Lower lobe of right lung (tissue), 2 donors: Measurements from ENCODE around the gene C11orf42. TPM values are rescaled to one million over a fixed set of nuclear protein-coding genes. Genes with fewer than 3 reads are reported as not detected.

Source experiments
- ATAC-seq, 2 donors: fragments of 200-7000 bp; cut with Tn5 transposase; one replicate each; pipeline ENCODE4 v1.9.1; 2020 to 2022; ENCODE audit warnings: mild to moderate bottlenecking in 2 of 2, moderate library complexity in 2 of 2
- DNase-seq: peaks from one replicate; pipeline ENCODE4 v3.0.0-alpha.2; 2020
- H3K27ac ChIP-seq: fragments of 200-600 bp; one replicate; pipeline ENCODE4 v1.8.0; 2022
- H3K27me3 ChIP-seq: fragments of 200-600 bp; one replicate; pipeline ENCODE4 v1.8.0; 2022; ENCODE audit warnings: low read depth
- H3K36me3 ChIP-seq: fragments of 200-600 bp; one replicate; pipeline ENCODE4 v1.8.0; 2022; ENCODE audit warnings: mild to moderate bottlenecking
- H3K4me1 ChIP-seq: fragments of 200-600 bp; one replicate; pipeline ENCODE4 v1.8.0; 2022
- H3K4me3 ChIP-seq: fragments of 200-600 bp; one replicate; pipeline ENCODE4 v1.8.0; 2022; ENCODE audit warnings: mild to moderate bottlenecking
- H3K9me3 ChIP-seq: fragments of 200-600 bp; one replicate; pipeline ENCODE4 v1.8.0; 2022
- intact Hi-C: fragments of 100-400 bp; cut with DNase I; formaldehyde crosslinking; loops from one replicate; pipeline ENCODE4 v1.11.0; 2022
- total RNA-seq: library from RNA; stranded (reverse); fragmentation: NEBNext Ultra II Directional; extraction: Animal tissue kit (Norgen Biotek cat#: 25700); gene quantifications from one replicate; pipeline ENCODE4 v1.2.1, GENCODE V29; 2021
- TF ChIP-seq, protein P1 (sequence below): fragments of 200-600 bp; IDR thresholded peaks from one replicate; pipeline ENCODE4 v1.8.0; 2022; ENCODE audit warnings: antibody characterized with exemption, mild to moderate bottlenecking
- donor health status: DM: no; HTN: yes; CAD: no; lungs with severe emphysema.

C11orf42 gene
- total RNA-seq, 1 donor from 2014 or later, result not detected

DNA sequence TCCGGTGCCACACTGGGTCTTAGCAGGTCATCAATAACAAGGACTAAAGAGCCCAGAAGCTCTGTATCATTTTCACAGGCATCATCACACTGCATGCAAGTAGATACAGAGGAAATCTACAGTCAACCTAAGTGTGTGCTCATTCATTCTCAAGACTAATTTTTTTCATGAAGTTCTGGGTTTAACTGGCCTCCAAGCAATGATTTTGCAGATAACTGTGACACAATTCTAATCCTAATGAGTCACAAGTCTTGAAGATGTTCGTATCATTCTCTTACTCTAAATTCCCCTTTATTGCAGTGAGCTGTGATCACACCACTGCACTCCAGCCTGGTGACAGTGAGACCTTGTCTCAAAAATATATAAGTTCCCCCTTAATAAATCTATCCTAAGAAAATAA lies 3.9 kb upstream of the C11orf42 start:
- DNase-seq (no peak), ATAC-seq (peak; percentile 20 to 43)
- peak overlapping the region; percentile 65 for H3K27ac ChIP-seq

DNA sequence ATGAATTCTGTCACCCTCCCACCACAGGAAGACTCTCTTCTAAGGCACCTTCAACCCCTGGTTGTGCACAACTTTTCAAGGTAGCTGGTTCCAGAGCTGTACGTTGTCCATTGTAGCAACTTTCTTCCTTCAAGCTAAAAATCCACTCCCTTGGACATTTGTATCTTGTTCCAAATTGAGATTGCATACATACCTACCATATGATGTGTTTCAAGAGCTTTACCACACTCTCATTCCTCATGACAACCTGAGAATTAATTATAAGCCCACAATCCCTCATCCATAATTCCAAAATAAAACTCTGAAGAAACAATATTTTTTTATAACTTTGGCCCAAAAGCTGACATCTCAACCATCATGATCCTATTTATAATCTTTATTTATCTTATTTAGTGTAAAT lies 3.3 kb upstream of the C11orf42 start:
- no peaks in the 10 kb centered on the region for H3K9me3 ChIP-seq
- peaks cover 12% of the 10 kb centered on the region for H3K36me3 ChIP-seq
- no peak for ATAC-seq
- no peaks in the 10 kb centered on the region for H3K27me3 ChIP-seq
- TF ChIP-seq, protein P1, sequence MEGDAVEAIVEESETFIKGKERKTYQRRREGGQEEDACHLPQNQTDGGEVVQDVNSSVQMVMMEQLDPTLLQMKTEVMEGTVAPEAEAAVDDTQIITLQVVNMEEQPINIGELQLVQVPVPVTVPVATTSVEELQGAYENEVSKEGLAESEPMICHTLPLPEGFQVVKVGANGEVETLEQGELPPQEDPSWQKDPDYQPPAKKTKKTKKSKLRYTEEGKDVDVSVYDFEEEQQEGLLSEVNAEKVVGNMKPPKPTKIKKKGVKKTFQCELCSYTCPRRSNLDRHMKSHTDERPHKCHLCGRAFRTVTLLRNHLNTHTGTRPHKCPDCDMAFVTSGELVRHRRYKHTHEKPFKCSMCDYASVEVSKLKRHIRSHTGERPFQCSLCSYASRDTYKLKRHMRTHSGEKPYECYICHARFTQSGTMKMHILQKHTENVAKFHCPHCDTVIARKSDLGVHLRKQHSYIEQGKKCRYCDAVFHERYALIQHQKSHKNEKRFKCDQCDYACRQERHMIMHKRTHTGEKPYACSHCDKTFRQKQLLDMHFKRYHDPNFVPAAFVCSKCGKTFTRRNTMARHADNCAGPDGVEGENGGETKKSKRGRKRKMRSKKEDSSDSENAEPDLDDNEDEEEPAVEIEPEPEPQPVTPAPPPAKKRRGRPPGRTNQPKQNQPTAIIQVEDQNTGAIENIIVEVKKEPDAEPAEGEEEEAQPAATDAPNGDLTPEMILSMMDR, result no peak
- no peak overlapping the region for H3K4me3 ChIP-seq
- intact Hi-C loops, result no loop called here
- H3K27ac ChIP-seq, result no peak overlapping the region
- no peak for DNase-seq
- H3K4me1 ChIP-seq, result no peaks in the 10 kb centered on the region

More for the DNA sequence above, 3.9 kb upstream of the C11orf42 start:
- H3K4me3 ChIP-seq, result no peak overlapping the region
- H3K9me3 ChIP-seq, result no peaks in the 10 kb centered on the region
- H3K4me1 ChIP-seq, result no peaks in the 10 kb centered on the region
- no peaks in the 10 kb centered on the region for H3K27me3 ChIP-seq
- TF ChIP-seq, protein P1, result no peak
- intact Hi-C loops, result no loop called here
- peaks cover 11% of the 10 kb centered on the region for H3K36me3 ChIP-seq

DNA sequence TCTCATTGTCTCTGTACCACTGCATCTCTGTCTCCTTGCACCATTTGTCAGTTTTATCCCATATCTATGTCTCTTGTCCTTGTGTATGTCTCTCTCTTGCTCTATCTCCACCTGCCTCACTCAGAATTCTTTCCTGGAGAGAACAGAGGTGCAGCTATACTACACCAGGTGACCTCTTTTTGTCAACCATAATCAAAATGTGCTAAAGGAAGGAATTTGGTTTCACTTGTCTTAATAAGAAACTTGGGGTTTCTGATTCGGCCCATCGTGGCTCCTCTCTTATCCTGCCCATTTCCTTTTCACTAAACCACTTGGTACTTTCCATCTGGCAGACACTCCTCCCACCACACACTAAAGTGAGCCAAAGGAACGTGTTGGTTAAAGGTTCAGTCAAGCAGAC lies 2.0 kb upstream of the C11orf42 start:
- no peaks in the 10 kb centered on the region for H3K27me3 ChIP-seq
- no peak overlapping the region for H3K4me3 ChIP-seq
- no peaks in the 10 kb centered on the region for H3K4me1 ChIP-seq
- TF ChIP-seq, protein P1, result no peak
- ATAC-seq (no peak), DNase-seq (no peak)
- H3K9me3 ChIP-seq, result no peaks in the 10 kb centered on the region
- H3K36me3 ChIP-seq, result peaks cover 22% of the 10 kb centered on the region
- intact Hi-C loops, result no loop called here
- no peak overlapping the region for H3K27ac ChIP-seq

DNA sequence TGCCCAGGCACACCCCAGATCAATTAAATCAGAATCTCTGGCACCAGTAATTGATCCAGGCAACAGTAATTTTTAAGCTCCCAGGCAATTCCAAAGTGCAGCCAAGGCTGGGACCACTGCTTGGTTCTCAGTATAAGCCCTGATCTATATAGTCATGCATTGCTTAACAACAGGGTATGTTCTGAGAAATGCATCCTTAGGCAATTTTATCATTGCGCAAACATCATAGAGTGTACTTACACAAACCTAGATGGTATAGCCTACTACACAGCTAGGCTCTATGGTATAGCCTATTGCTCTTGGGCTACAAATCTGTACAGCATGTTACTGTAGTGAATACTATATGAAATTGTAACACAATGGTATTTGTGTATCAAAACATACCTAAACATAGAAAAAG lies 651 bp upstream of the C11orf42 start:
- DNase-seq, result no peak
- H3K36me3 ChIP-seq, result peaks cover 36% of the 10 kb centered on the region
- no peaks in the 10 kb centered on the region for H3K27me3 ChIP-seq
- no peaks in the 10 kb centered on the region for H3K4me1 ChIP-seq
- TF ChIP-seq, protein P1, result no peak
- no peak overlapping the region for H3K27ac ChIP-seq
- intact Hi-C loops, result no loop called here
- H3K4me3 ChIP-seq, result no peak overlapping the region
- ATAC-seq, result no peak
- no peaks in the 10 kb centered on the region for H3K9me3 ChIP-seq

DNA sequence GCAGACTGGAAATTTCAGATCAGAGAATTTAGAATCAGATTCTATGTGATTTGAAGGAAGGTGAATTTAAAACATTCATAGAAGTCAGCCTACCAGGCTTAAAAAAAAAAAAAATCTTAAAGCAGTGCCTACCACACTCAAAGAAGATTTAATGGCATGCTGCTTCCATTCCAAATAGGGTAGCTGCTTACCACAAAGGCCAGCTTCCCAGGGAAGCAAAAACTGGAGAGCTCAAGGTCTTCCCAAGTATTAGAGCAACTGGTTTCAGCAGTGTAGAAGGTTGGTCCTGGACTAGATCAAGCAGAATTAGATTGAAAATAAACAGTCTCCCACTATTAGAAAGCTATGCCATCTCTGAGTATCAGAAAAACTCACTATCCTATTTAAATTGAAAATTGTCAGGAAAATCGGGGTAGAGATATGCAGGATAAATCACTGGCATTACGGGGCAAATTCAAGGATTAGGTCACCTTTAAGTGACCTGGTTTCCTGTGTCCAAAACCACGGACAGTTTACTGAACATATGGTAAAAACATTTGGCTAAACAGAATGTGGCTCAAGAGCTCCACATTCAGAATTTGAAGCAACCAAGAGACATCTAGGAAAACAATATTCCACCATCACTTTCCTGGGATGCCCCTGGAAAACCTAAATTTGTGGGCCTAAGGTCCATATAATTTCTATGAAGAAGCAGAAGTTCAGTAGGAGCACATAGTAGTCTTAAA lies 1.3 kb downstream of the C11orf42 start:
- Histone ChIP-seq H3K4me3 (no peak overlapping the region), H3K27ac (no peak overlapping the region), H3K4me1 (no peaks in the 10 kb centered on the region), H3K27me3 (no peaks in the 10 kb centered on the region), H3K36me3 (peaks cover 55% of the 10 kb centered on the region), H3K9me3 (no peaks in the 10 kb centered on the region)
- no peak for ATAC-seq
- DNase-seq, result no peak
- intact Hi-C loops, result no loop called here
- TF ChIP-seq, protein P1, result no peak
